ENCODE measurements around the gene RUBCN. TPM values are rescaled to one million over a fixed set of nuclear protein-coding genes. Genes with fewer than 3 reads are reported as not detected.

The RUBCN gene
- 10 to 100 TPM; 24.0 to 63.7 (median 43.4) TPM for total RNA-seq

- TF ChIP-seq CTCF (IDR thresholded peaks at IDR 0.05; ENCODE audit: low read depth): no peak
These were observed at the start of gene RUBCN for GRCh38 chr3:197736491-197737318. TSS of gene RUBCN (minus strand) at chr3:197736904. CDS start at chr3:197736719, 185 bp downstream.

- no peak for TF ChIP-seq CTCF (IDR thresholded peaks at IDR 0.05; ENCODE audit: low read depth)
These were observed 47.4 kb upstream of the RUBCN start for GRCh38 chr3:197784019-197784585.

DNA sequence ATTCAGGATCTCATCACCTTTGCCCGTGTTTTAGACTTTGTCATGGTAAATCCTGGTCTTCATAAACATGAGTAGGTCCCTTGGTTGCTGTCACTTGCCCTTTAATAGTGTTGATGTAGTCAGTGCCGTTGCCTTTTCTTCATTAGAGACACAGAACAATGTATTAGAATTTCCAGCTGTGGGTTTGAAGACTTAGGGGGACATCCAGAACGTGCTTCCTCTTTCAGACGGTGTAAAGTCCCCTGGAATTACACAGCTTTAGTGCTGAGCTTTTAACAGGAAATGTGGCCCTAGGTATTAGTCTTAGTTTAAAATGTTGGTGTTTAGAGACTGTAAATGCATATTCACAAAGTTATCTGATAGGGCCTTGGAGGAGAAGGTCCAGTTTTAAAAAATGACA lies 45.5 kb upstream of the RUBCN start:
- no peak for TF ChIP-seq CTCF (IDR thresholded peaks at IDR 0.05; ENCODE audit: low read depth)

GRCh38 chr3:197775317-197775716 lies 38.6 kb upstream of the RUBCN start:
- no peak for TF ChIP-seq CTCF (IDR thresholded peaks at IDR 0.05; ENCODE audit: low read depth)

DNA sequence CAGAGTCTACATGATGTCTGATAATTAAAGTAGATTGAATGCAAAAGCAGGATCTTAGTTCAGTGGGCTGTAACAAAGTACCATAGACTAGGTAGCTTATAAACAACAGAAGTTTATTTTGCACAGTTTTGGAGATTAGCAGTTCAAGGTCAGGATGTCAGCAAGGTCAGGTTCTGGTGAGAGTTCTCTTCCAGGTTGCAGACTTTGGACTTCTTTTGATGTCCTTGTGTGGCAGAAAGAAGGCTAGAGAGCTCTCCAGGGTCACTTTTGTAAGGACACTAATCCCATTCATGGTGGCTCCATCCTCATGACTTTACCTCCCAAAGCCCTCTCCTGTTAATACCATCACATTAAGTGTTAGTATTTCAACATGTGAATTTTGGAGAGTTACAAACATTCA lies 25.1 kb upstream of the RUBCN start:
- TF ChIP-seq CTCF (IDR thresholded peaks at IDR 0.05; ENCODE audit: low read depth): no peak

DNA sequence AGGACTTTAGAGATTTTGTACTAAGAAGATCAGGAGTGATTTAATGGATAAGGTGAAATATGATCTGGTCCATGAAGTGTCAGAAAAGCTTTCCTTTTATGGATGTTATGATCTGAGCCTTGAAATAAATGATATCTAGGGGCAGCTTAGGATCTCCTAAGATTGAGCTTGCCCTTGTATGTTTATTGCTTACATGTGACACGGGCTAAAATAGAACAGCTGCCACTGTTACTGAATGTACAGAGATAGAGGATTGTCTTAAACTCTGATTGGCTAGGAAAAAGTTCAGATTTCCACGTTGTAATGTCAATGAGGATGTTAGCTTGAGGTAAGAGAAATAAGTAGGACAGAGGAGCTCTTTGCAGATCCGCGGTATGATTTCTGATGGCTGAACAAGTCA lies 21.8 kb upstream of the RUBCN start:
- no peak for TF ChIP-seq CTCF (IDR thresholded peaks at IDR 0.05; ENCODE audit: low read depth)

GRCh38 chr3:197756704-197757103 lies 20.0 kb upstream of the RUBCN start:
- TF ChIP-seq CTCF (IDR thresholded peaks at IDR 0.05; ENCODE audit: low read depth): no peak
